Peyer's patch (tissue), 4 donors: ENCODE results near the gene KIF25.

Source experiments
- CTCF ChIP-seq, 6 experiments: fragments of 450-650 bp in 4 of 6; fragments of 200-600 bp in 2 of 6; sonication (generic) in 1 of 6; IDR thresholded peaks; one replicate each; pipeline ENCODE4 v1.5.1; 2017 to 2019; ENCODE audit warnings: antibody characterized with exemption in 6 of 6, mild to moderate bottlenecking in 3 of 6, moderate library complexity in 1 of 6
- POLR2A ChIP-seq, 2 donors: fragments of 450-650 bp; IDR thresholded peaks; one replicate each; pipeline ENCODE4 v1.5.1; 2017; ENCODE audit warnings: antibody characterized with exemption in 2 of 2, mild to moderate bottlenecking in 2 of 2, moderate library complexity in 2 of 2

DNA sequence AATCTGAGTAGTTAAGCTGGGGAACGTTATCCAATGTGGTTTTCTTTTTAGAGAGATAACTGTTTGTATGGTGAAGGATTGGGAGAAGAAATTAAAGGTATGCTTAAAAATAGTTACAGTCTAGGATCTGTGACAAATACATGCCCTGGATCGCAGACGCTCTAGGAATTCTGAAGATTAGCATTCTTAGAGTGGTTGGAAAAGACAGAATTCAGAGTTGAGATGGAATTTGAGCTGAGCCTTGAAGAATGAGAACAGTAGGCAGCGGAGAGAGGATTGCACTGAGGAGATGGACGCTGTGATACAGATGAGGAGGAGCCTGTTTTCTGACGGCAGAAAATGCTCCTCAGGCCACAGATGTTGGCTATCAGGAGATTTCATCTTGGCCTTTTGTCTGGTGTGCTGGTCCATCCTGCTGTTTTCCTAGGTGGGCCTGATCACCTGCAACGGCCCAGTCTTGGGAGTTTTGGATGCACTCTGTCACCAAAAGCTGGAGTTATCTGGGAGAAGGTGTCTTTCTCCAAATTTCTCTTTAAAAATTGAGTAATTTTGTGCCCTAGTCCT lies 48.3 kb upstream of the KIF25 start:
- TF ChIP-seq CTCF (IDR thresholded peaks at IDR 0.05): no peak
- no peak for TF ChIP-seq POLR2A (IDR thresholded peaks at IDR 0.05)
